Non-pigmented ciliary epithelial cell (primary cell): Measurements from ENCODE around the gene CYP27A1.

Experiments used
- DNase-seq: peaks from one replicate; pipeline ENCODE4 v3.0.0-alpha.2; 2010; ENCODE audit warnings: low read depth

CYP27A1 gene

GRCh38 chr2:218812096-218812815, 30.3 kb downstream of the CYP27A1 start:
- no peak for DNase-seq

DNA sequence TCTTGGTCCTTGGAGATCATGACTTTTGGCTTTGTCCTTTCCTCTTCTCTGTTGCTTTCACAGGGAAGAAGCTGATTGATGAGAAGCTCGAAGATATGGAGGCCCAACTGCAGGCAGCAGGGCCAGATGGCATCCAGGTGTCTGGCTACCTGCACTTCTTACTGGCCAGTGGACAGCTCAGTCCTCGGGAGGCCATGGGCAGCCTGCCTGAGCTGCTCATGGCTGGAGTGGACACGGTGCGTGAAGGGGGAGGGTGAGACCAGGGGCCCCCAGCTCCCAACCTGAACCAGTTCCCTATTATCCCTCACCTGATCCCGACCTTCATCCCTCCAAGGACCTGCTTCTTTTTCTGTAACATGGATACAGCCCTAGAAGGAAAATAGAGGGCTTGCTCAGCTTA, 30.9 kb downstream of the CYP27A1 start:
- no peak for DNase-seq

GRCh38 chr2:218813771-218814460, 32.0 kb downstream of the CYP27A1 start:
- no peak for DNase-seq

GRCh38 chr2:218814540-218815243, 32.7 kb downstream of the CYP27A1 start:
- DNase-seq: no peak

- DNase-seq: no peak
Measured at GRCh38 chr2:218815244-218815637, 33.3 kb downstream of the CYP27A1 start.

GRCh38 chr2:218815649-218816048, 33.7 kb downstream of the CYP27A1 start:
- DNase-seq: no peak

GRCh38 chr2:218816561-218817011, 34.6 kb downstream of the CYP27A1 start:
- DNase-seq: no peak

DNA sequence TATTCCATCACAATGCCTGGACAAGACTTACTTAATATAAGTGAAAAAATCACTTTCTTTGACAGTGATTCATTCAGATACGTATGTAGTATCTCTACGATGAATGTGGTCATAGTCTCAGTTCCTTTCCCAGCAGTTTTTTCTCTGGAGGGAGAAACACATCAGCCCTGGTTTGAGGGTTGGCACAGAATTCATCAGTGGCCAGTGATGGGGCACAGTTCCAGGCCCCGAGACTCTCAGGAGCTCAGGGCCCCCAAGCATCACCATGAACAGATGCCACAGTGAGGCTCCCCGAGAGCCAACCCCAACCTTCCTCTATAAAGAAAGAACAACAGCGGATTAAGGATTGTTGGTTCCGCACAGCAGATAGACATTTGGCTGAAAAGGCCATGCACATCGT, 37.1 kb downstream of the CYP27A1 start:
- DNase-seq: no peak

GRCh38 chr2:218820746-218821369, 38.9 kb downstream of the CYP27A1 start:
- DNase-seq: no peak

DNA sequence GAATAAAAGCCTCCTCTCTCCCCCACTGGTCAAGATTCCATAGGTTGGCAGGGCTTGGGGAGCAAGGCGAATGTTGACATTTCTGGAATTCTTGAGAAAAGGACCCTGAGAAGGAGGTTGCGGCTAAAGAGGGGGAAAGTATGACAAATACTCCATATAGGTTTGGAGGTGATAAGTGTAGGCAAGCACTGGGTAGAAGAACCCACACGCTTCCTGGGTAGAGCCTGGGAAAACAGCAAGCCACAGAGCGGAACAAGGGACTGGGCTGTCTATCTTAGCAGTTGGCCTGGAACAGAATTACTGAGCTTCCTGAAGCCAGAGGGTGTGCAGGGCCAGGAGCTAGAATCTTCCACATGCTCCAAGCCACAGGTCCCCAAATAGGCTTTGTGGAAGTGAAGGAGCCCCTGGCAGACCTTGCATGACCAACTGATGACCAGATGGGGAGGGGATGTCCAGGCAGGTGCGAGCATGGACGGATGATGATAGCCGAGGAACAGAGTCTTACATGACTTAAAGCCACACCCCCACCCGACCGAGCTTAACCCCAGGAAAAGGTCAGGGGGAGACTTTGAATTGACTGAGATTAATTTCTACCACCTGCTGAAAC, 39.8 kb downstream of the CYP27A1 start:
- DNase-seq: no peak

- no peak for DNase-seq
Measured at GRCh38 chr2:218822622-218823021, 40.7 kb downstream of the CYP27A1 start.

- no peak for DNase-seq
Measured at GRCh38 chr2:218823196-218823855, 41.4 kb downstream of the CYP27A1 start.

- no peak for DNase-seq
Measured at GRCh38 chr2:218824004-218824403, 42.1 kb downstream of the CYP27A1 start.

DNA sequence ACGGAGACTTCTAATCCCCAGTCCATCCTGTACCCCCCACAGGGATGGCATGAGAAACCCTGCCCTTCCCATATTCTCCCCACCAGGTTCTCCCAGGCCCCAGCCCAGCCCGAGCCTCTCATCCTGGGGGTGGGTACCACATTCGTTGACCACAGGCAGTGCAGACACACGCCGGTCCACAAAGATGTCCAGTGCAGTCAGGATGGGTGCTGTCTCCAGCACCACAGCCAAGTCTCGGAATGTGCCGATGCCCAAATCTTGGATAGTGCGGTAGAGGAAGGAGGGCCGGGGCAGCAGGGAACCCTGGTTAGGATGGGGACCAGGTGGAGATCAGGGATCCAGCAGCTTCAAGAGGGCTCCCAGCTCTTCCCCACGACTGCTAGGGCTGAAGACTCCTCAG, 44.8 kb downstream of the CYP27A1 start:
- DNase-seq: no peak

- DNase-seq: no peak
Measured at GRCh38 chr2:218827701-218828476, 45.9 kb downstream of the CYP27A1 start.

- no peak for DNase-seq
Measured at GRCh38 chr2:218828477-218828778, 46.5 kb downstream of the CYP27A1 start.

GRCh38 chr2:218829868-218830451, 48.0 kb downstream of the CYP27A1 start:
- no peak for DNase-seq

DNA sequence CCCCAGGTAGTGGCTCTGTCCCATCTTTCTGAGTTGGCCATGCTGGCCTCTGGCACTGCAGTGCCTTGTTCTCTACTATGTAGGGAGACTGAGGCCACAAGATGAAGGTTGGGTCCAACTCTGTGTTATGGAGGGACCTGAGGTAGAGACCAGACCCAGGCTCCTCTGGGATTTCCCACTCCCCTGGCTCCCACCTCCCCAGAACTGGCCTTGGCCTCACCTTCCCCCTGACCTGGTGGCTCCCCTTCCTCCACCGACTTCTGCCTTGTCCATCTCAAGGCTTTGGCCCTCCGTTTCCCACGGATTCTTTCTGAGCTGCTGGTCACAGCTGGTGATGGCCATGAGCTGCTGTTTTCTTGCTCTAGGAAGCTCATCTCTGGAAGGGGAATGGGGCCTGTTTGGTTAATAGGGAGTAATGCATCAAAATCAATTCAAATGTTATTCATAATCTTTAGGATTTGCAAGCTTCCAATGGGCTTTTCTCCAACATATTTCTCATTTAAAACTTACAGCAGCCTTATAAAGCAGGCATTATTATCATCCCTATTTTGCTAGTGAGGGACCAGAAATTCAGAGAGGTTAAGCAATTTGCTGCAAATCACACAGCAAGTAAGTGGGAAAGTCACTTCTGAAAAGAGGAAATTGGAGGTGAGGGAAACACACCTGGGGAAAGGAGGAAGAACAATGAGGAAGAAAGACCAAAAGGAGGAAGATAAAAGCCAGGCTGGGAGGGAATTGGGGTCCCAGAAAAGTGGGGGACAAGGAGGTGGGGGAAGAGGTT, 48.8 kb downstream of the CYP27A1 start:
- no peak for DNase-seq

- DNase-seq: no peak
Measured at GRCh38 chr2:218831378-218831990, 49.5 kb downstream of the CYP27A1 start, which contains the start of gene PRKAG3. Gene PRKAG3 (minus strand): TSS chr2:218831803.
